Adrenal gland (tissue), 12 donors: Measurements from ENCODE around the gene TRMO. TPM values are rescaled to one million over a fixed set of nuclear protein-coding genes. Genes with fewer than 3 reads are reported as not detected.

ENCODE experiments used
- DNase-seq, 7 donors: peaks; one replicate each; pipeline ENCODE4 v3.0.0-alpha.2; 2019 to 2020
- H3K27ac ChIP-seq, 5 donors: fragments of 200-600 bp; sonication (generic) in 4 of 5; 1 replicate in 3 of 5; 2 replicates in 2 of 5; pipeline versions ENCODE4 v1.5.1 to v1.8.0; 2016 to 2020; ENCODE audit warnings: mild to moderate bottlenecking in 1 of 5
- H3K27me3 ChIP-seq: fragments of 200-600 bp; 2 replicates; pipeline ENCODE4 v1.8.0; 2021
- H3K36me3 ChIP-seq, 2 donors: fragments of 200-600 bp; replicated peaks in 1 of 2; 1 replicate in 1 of 2; 2 replicates in 1 of 2; pipeline versions ENCODE4 v1.5.1 to v1.8.0; 2018 to 2022
- H3K4me1 ChIP-seq, 2 donors: fragments of 200-600 bp; replicated peaks in 1 of 2; 1 replicate in 1 of 2; 2 replicates in 1 of 2; pipeline versions ENCODE4 v1.5.1 to v1.8.0; 2018 to 2021
- H3K4me3 ChIP-seq, 4 donors: fragments of 200-600 bp; sonication (generic) in 3 of 4; one replicate each; pipeline ENCODE4 v1.5.1; 2016 to 2018
- H3K9me3 ChIP-seq, 3 donors: fragments of 200-600 bp; sonication (generic) in 1 of 3; replicated peaks in 1 of 3; 1 replicate in 2 of 3; 2 replicates in 1 of 3; pipeline versions ENCODE4 v1.5.1 to v1.8.0; 2016 to 2021
- POLR2A ChIP-seq, 2 donors: fragments of 450-650 bp; IDR thresholded peaks; one replicate each; pipeline ENCODE4 v1.6.1; 2017; ENCODE audit warnings: antibody characterized with exemption in 2 of 2, mild to moderate bottlenecking in 2 of 2, moderate library complexity in 1 of 2
- WGBS, 4 donors: extraction: QIAGEN DNeasy Blood & Tissue Kit in 2 of 4; methylation state at CpG; one replicate each; pipeline versions ENCODE4 v1.1.5 to v1.1.7; 2013 to 2017; 5-methylcytosine and 5-hydroxymethylcytosine counted together
- intact Hi-C, 2 donors: fragments of 100-400 bp; cut with DNase I; formaldehyde crosslinking; loops; one replicate each; pipeline versions ENCODE4 v1.14.1 to v1.15.0; 2022 to 2023
- polyA plus RNA-seq, 3 donors: library from polyadenylated mRNA; stranded (reverse); fragments of 200-250 nt in 2 of 3; fragments of 350-450 nt in 1 of 3; fragmentation: Illumina TruSeq in 1 of 3; extraction: RNeasy Lipid Tissue Mini Kit (QIAGEN cat#74804) in 1 of 3; gene quantifications; one replicate each; pipeline ENCODE4 v1.2.3, GENCODE V29; 2013 to 2014
- total RNA-seq, 9 donors: library from RNA; depleted of rRNA in 4 of 9; stranded (reverse); fragments of >200 nt in 4 of 9; fragments of 120-200 nt in 1 of 9; fragmentation: NEBNext Ultra II Directional in 1 of 9; extraction: Animal tissue kit (Norgen Biotek cat#: 25700) in 1 of 9; gene quantifications; one replicate each; pipeline versions ENCODE4 v1.1.0 to v1.2.4, GENCODE V29; 2013 to 2023
- TF ChIP-seq, protein P1 (sequence below), 6 experiments: fragments of 450-650 bp in 4 of 6; fragments of 200-600 bp in 2 of 6; sonication (generic) in 1 of 6; IDR thresholded peaks; 1 replicate in 5 of 6; 2 replicates in 1 of 6; pipeline versions ENCODE4 v1.5.1 to v1.8.0; 2016 to 2021; ENCODE audit warnings: antibody characterized with exemption in 6 of 6, mild to moderate bottlenecking in 2 of 6, moderate library complexity in 1 of 6
- donor health status: healthy with polysubstance abuse.
- donor health status: Bipolar disorder and iron deficiency.
- donor health status: DM: yes; HTN: yes; CAD: no.
- donor health status: DM: no; HTN: no; CAD: no.
- donor health status: DM: no; HTN: no; CAD: no.
- donor health status: DM: yes; HTN: yes; CAD: no.

TRMO gene
- total and polyA plus RNA-seq, 12 donors: 7.8 to 40.4 (median 17.1) TPM

DNA sequence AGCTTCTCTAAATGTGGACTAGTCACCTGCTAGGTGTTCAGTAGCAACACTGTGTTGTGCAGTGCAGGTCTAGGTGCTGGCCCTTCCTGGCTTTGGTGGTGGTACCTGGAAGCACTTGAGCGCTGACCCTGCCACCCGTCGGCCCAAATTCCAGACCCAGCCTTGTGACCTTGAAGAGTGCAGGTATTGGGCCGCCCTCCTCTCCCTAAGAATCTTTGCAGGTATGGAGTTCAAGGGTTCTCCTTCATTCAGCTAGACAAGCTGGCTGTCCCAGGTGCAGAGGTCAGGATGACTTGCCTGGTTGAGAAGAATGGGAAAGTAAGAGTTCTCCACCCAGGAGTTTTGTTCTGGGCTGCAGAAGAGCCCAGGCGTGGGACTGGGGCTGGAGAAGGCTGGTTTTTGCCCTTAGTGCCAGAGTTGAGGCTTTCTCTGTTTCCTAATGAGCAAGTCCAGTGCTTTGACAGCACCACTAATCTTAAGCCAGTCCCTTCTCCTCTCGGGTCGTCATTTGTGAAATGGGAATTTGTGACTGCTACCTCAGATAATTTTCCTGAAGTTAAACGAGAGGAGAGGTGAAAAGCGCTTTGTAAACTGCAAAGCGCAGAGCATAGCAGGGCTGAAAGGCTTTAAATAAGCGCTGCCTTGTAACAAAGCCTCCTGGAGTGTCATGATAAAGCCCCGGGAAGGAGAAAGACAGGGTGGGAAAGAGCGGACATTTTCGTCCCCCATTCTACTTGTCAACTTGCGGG, 65.3 kb downstream of the TRMO start:
- Histone ChIP-seq H3K36me3 (no peaks in the 10 kb centered on the region), H3K4me3 (no peak overlapping the region), H3K27me3 (peaks cover 79% of the 10 kb centered on the region), H3K9me3 (no peaks in the 10 kb centered on the region), H3K27ac (no peak overlapping the region), H3K4me1 (peaks cover 0 to 15% of the 10 kb centered on the region in 2 donors)
- TF ChIP-seq, protein P1, sequence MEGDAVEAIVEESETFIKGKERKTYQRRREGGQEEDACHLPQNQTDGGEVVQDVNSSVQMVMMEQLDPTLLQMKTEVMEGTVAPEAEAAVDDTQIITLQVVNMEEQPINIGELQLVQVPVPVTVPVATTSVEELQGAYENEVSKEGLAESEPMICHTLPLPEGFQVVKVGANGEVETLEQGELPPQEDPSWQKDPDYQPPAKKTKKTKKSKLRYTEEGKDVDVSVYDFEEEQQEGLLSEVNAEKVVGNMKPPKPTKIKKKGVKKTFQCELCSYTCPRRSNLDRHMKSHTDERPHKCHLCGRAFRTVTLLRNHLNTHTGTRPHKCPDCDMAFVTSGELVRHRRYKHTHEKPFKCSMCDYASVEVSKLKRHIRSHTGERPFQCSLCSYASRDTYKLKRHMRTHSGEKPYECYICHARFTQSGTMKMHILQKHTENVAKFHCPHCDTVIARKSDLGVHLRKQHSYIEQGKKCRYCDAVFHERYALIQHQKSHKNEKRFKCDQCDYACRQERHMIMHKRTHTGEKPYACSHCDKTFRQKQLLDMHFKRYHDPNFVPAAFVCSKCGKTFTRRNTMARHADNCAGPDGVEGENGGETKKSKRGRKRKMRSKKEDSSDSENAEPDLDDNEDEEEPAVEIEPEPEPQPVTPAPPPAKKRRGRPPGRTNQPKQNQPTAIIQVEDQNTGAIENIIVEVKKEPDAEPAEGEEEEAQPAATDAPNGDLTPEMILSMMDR (IDR thresholded peaks at IDR 0.05): no peak
- no peak for TF ChIP-seq POLR2A (IDR thresholded peaks at IDR 0.05)
- intact Hi-C loops: no loop called here
- 5 to 16% (median 11%) methylated on average over 12 to 15 of the region's 15 CpGs for WGBS, 4 donors
- DNase-seq: no peak

DNA sequence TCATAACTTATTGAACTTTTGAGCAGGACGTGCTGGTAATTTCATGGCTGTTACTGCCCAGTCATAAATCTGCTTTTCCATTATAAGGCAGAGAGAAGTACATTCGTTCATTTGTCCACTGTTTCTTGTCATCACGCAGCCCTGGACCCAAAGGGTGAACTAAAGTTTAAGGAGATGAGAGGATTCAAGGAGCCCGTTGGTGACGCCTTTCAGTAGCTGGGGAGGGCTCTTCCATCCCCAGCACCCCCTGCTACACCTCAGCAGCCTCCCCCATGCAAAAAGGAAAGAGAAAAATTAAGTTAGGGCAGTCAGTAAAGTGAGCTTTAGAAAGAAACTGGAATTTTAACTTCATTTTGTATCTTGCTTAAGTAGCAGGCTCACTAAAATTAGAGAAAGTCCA, 66.4 kb downstream of the TRMO start:
- 26 to 35% (median 29%) methylated on average over 5 of the region's 5 CpGs for WGBS, 4 donors
- no peaks in the 10 kb centered on the region for H3K36me3 ChIP-seq
- H3K27ac ChIP-seq: no peak overlapping the region
- TF ChIP-seq, protein P1 (IDR thresholded peaks at IDR 0.05): no peak
- no peak for TF ChIP-seq POLR2A (IDR thresholded peaks at IDR 0.05)
- H3K27me3 ChIP-seq: peaks cover 89% of the 10 kb centered on the region
- H3K4me1 ChIP-seq: peaks cover 0 to 15% of the 10 kb centered on the region in 2 donors
- H3K4me3 ChIP-seq: no peak overlapping the region
- intact Hi-C loops: no loop called here
- no peaks in the 10 kb centered on the region for H3K9me3 ChIP-seq
- DNase-seq: no peak

DNA sequence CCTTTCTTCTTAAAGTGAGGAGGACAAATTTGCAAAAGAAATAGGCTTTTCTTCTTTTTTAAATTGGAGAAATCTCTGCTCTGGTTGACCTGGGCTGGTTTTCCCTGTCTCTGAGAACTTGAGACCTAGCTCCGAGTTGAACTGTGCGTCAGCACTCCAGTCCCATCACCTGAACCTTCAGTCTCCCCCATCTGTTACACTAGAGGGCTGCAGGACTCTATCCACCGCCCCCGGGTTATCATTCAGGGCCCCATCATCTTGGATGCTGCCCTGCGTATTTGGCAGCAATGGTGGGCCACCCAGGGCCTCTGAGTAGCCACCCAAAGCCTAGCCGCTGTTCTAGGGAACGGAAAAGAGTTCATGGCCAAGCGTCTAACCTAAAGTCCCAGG, 66.8 kb downstream of the TRMO start:
- 8 to 18% (median 16%) methylated on average over 3 to 8 of the region's 8 CpGs for WGBS, 4 donors
- intact Hi-C loops: no loop called here
- H3K9me3 ChIP-seq: no peaks in the 10 kb centered on the region
- H3K27me3 ChIP-seq: peaks cover 93% of the 10 kb centered on the region
- H3K27ac ChIP-seq: no peak overlapping the region
- TF ChIP-seq POLR2A (IDR thresholded peaks at IDR 0.05): no peak
- TF ChIP-seq, protein P1 (IDR thresholded peaks at IDR 0.05): no peak
- H3K4me1 ChIP-seq: peaks cover 0 to 15% of the 10 kb centered on the region in 2 donors
- no peak for DNase-seq
- H3K36me3 ChIP-seq: no peaks in the 10 kb centered on the region
- no peak overlapping the region for H3K4me3 ChIP-seq

DNA sequence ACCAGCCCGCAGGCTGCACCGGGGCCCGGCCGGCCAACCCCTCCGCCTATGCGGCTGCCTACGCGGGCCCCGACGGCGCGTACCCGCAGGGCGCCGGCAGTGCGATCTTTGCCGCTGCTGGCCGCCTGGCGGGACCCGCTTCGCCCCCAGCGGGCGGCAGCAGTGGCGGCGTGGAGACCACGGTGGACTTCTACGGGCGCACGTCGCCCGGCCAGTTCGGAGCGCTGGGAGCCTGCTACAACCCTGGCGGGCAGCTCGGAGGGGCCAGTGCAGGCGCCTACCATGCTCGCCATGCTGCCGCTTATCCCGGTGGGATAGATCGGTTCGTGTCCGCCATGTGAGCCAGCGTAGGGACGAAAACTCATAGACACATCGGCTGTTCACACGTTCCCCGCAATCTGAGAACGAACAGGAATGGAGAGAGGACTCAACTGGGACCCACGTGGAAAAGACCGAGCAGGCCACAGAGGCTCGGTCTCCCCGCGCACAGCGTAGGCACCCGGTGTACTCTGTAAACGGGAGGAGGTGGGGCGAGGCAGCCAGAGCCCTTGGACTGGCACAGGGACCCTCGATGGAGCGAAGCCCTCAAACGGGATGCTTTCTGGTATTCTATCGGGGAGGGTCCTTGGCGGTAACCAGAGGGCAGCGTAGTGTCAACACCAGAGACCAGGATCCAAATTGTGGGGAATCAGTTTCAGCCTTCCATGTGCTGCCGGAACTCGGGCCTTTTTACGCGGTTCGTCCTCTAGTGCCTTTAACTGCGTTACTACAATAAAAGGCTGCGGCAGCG, 67.4 kb downstream of the TRMO start:
- H3K27me3 ChIP-seq: peaks cover 98% of the 10 kb centered on the region

More for the DNA sequence above, 67.4 kb downstream of the TRMO start:
- no peaks in the 10 kb centered on the region for H3K36me3 ChIP-seq
- intact Hi-C loops: no loop called here
- no peak overlapping the region for H3K27ac ChIP-seq
- H3K4me1 ChIP-seq: peaks cover 0 to 15% of the 10 kb centered on the region in 2 donors
- H3K4me3 ChIP-seq: peak overlapping the region in 1 of 4 donors; percentile 41
- no peak for DNase-seq
- H3K9me3 ChIP-seq: no peaks in the 10 kb centered on the region
- no peak for TF ChIP-seq POLR2A (IDR thresholded peaks at IDR 0.05)
- TF ChIP-seq, protein P1 (IDR thresholded peaks at IDR 0.05): no peak
- WGBS, 4 donors: 6 to 13% (median 9%) methylated on average over 14 to 71 of the region's 71 CpGs
